Activated CD8-positive, alpha-beta memory T cell treated with anti-CD3 and anti-CD28 coated beads for 24 hours (primary cell): ENCODE measurements around the gene HRH4.

Source experiments
- DNase-seq: peaks from one replicate; pipeline ENCODE4 v3.0.0-alpha.2; 2020

Gene HRH4

GRCh38 chr18:24515721-24516120 is 55.3 kb downstream of the HRH4 start:
- no peak for DNase-seq

- DNase-seq = no peak
Measured at GRCh38 chr18:24516261-24516660, 55.8 kb downstream of the HRH4 start.

DNA sequence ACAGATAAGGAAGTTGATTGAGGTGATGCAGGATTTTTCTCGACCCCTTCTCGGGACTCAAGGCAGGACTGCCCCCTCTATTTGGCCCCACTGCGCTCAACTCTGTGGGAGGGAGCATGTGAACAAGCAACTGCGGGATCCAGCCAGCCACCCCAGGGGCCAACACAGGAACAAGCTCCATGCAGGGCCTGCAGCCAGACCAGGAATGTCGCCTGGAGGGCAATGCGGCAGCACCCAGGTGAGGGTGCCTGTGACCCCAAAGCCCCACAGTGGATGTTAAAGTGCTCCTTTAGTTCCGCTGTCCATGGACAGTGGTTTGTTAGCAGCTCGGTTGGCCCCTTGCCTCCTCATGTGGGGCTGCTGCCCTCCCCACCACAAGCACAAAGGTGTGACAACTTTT is 57.1 kb downstream of the HRH4 start:
- no peak for DNase-seq

DNA sequence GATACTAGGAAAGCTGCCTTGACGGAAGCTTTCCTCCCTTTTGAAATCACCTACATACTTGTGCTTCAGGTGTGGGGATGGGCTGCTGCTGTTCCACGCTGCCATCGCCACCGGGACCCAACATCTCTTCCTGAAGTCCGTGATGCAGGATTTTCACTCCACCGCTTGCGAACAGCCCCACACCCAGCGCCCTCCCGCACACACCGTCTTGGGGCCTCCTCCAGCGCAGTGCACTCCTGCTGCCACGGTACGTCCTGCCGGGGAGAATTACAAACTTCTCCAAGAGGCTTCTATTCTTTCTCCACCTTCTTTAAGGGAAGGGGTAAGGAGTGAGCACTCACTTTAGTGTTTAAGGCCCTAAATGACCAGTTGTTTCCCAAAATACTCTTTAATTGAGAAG is 58.2 kb downstream of the HRH4 start:
- DNase-seq = no peak
